Superior temporal gyrus (tissue), 1 donor: ENCODE measurements around the gene LARP1B.
A peak's percentile ranks its signal among the peaks of the same experiment; 100 is the strongest.
"Not testable (repeated sequence)": the region's sequence is repeated elsewhere in the genome, so short reads cannot be mapped to it uniquely, and the experiment has no call there.

ENCODE experiments used
- DNase-seq: peaks from one replicate; pipeline ENCODE4 v3.0.0-alpha.2; 2016; ENCODE audit errors: extremely low spot score

The LARP1B gene

DNA sequence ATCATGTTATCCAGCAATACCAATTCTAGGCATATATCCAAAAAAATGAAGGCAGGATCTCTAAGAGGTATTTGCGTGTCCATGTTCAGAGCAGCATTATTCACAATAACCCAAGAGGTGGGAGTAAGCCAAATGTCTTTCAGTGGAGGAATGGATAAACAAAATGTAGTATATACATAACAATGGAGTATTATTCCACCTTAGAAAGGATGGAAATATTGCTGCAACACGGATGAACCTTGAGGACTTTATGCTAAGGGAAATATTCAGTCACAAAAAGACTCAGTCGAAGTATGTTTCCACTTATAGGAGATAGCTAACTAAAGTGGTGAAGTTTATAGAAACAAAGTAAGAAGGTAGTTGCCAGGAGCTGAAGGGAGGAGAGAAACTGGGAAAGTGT lies 74.3 kb downstream of the LARP1B start:
- no peak for DNase-seq

DNA sequence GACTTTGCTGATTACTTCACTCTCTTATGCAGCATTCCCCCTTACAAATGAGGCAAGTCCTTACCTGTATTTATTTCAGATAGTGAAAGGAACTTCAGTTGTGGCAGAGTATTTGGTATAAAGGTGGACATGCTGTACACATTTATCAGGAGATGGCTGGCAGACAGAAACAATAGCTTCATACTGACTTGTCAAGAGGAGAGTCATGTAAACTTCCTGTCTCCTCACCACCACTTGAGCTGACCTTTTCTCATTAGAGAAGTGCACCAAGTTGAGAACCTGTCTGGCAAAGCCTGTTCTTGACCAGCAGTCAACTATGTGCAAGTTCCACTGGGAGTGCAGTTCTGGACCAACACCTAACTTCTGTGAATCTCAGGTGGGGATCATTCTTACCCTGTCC lies 80.8 kb downstream of the LARP1B start:
- no peak for DNase-seq

DNA sequence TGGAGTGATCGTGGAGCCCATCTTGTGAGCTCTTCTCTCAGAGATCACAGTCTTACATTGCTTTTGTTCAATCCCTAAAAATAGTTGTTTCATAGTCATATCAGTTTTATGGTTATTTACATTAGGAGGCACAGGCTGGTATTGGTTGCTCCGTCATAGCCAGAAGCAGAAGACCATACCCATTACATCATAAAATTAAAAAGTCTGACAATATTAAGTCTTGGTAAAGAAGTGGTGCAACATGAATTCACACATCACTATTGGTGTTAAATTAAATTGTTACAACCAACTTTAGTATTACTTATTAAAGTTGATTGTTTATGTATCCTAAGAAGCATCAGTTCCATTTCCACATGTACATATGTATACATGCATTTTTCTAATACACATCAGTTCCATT lies 84.6 kb downstream of the LARP1B start:
- no peak for DNase-seq

DNA sequence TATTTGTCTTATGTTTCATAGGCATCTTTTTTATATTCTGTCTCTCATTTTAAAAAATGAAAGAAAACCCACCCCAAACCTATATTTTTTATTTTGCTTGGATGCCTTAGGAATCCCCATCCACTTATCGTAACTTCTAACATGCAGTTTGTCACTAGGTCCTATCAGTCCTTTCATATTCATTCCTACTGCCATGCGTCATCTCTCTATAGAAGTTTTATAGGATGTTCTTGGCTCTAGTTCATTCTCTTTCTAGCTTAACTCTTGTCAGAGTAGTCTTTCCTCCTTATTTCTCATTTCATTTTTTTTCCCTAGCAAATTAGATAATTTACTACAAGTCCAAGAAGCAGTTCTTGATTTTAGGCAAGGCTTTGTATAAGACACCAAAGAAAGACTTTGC lies 92.7 kb downstream of the LARP1B start:
- DNase-seq: no peak

DNA sequence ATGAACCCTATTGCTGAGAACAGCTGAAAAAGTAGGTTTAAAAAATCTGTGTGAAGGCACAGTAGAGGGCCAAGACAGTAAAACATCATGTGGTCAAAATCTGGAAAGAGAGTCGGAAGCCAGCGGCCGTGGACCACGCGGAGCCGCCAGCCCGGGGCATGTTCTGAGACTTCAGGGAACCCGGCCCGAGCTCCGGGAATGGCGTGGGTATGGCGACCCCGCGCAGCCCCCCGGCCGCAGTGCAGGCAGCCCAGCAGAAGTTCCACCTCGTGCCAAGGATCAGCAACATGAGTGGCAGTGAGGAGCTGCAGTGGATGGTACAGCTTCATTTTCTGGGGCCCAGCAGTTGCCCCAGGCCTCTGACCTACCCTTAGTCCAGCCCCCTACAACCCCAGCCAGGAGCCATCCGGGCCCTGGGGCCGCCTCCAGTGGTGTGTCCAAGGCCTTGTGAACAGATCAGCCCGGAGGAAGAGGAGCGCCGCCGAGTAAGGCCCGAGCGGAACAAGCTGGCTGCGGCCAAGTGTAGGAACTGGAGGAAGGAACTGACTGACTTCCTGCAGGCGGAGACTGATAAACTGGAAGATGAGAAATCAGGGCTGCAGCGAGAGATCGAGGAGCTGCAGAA lies 94.2 kb downstream of the LARP1B start:
- DNase-seq: no peak

DNA sequence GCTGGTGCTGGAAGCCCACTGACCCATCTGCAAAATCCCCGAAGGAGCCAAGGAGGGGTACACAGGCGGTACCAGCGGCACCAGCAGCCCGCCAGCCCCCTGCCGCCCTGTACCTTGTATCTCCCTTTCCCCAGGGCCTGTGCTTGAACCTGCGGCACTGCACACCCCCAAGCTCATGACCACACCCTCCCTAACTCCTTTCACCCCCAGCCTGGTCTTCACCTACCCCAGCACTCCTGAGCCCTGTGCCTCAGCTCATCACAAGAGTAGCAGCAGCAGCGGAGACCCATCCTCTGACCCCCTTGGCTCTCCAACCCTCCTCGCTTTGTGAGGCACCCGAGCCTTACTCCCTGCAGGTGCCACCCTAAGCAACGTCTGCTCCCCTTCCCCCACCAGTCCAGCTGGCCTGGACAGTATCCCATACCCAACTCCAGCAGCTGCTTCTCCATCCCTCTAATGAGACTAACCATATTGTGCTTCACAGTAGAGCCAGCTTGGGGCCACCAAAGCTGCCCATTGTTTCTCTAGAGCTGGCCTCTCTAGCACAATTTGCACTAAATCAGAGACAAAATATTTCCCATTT lies 94.9 kb downstream of the LARP1B start:
- no peak for DNase-seq

DNA sequence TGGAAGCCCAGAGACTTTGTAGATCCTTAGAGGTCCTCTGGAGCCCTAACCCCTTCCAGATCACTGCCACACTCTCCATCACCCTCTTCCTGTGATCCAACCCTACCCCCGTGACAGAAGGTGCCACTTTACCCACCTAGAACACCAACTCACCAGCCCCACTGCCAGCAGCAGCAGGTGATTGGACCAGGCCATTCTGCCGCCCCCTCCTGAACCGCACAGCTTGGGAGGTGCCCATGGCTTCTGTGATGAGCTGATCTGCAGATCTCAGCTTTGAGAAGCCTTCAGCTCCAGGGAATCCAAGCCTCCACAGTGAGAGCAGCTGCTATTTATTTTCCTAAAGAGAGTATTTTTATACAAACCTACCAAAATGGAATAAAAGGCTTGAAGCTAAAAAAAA lies 95.4 kb downstream of the LARP1B start:
- DNase-seq: not testable (repeated sequence)

DNA sequence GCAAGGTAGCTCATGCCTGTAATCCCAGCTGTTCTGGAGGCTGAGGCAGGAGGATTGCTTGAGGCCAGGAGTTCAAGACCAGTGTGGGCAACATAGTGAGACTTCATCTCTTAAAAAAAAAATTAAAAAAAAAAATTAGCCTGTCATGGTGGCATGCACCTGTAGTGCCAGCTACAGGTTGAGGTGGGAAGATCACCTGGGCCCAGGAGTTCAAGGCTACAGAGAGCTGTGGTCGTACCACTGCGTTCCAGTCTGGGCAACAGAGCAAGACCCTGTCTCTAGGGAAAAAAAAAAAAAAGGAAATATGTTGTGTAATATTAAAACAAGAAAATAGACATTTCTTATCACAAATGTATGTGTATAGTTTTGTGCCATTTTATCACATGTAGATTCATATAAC lies 97.8 kb downstream of the LARP1B start:
- no peak for DNase-seq

DNA sequence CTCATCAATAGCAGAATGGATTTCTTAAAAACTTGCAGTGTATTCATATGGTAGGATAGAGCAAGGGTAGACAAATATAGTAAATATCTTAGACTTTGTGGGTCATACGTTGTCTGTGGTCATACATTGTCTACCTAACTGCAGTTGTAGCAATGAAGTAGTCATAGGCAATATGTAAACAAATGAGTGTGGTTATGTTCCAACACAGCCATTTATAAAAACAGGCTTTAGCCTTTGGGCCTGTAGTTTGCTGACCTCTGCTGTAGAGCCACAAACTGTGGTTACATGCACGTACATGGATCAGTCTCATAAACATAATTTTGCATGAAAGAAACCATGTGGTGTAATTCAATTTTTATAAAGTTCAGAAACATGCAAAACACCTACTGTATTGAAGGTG lies 98.9 kb downstream of the LARP1B start:
- DNase-seq: no peak

DNA sequence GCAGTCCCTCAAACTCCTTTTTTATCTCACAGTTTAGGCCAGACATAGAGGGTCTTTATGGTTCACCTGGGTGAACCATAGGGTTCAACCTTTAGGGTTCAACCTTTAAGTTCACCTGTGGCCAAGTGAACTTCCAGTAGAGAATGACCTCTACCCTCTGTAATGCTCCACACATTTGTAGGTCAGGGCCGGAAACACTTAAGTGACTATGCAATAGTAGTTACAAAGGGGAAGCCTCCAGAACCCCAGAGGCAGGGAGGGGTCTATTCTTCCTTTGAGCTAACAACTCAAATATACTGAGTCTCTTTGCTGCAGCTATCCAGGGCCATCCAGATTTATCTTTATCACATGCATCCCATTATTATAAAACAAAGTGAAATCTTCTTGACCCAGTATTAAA lies 100.0 kb downstream of the LARP1B start:
- DNase-seq: no peak

DNA sequence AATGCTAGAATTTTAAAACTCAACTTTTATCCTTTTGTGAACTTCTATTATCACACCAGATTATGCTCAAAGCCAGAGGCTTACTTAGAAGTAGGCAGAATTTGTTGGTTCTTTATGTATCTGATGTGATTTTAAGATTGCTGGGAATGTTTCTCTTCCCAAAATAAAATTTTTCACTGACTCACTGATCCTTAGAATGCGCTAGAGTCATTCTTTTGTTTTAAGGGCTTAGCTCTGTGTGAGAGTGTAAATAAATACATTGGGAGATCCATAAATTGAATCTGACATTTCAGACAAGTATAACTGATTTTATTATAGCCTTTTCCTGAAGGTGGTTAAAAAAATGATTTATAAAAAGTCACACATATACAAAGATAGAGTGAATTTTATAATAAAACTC lies 101.3 kb downstream of the LARP1B start:
- no peak for DNase-seq

DNA sequence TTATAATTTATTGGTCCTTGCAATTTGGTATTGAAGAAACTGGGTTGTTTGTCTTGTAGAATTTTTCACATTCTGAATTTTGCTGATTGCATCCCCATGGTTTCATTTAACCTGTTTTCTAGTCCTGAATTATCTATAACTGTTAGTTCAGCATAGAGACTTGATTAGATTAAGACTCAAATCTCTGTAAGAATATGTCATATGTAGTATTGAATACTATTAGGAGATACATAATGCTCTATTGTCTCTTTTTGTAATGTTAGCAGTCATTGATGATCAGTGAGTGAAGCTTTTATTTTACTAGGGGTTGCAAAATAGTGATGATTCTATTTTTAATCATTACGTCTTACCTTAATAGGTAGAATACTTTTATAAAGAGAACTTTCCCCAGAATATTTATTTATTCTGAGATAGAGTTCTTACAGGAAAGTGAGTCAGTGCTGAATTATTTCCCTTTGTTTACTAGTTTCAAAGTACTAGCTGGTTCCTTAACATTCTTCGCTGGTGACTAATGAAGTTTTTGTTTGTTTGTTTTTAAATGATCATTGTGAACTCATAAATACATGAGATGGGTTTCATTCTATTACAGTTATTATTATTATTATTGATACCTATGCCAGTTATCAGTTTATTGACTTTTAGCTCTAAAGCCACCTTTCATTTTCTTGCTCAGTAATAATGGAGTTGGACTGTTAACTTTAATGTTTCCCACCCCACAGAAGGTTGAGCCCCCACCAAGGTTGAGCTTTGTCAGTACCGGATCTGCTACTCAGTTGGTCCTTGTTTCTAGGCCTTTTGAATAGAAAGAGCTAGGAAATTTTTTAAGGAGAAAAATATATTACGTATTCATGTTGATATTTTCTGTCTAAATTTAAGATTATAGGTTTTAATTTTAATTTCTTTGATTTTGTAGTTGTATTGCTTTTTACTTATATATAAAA lies 102.3 kb downstream of the LARP1B start:
- DNase-seq: no peak

DNA sequence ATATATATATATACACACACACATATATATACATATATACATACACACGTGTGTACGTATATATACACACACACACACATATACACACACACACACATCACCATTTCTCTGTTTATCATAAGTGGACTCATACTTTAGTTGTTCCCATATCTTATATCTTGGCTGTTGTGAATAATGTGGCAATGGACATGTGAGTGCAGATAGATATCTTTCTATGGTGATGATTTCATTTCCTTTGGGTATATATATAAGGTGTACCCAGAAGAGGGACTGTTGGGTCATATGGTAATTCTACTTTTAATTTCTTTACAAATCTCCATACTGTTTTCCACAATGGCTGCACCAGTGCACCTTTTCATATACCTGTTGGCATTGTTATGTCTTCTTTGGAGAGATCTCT lies 105.9 kb downstream of the LARP1B start:
- no peak for DNase-seq

DNA sequence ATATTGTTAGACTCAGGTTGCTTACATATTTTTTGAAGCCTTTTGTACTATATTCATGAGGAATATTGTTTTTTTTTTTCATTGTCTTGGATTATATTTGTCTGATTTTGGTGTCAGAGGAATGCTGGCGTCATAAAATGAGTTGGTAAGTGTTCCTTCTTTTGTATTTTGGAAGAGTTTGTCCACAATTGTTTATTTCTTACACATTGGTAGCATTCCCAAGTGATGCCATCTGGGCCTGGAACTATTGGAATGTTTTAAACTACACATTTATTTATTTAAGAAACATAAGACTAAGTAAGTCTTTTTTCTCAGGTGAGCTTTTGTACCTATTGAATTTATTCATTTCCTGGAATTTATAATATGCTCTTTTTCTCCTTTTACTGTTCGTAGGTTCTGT lies 107.6 kb downstream of the LARP1B start:
- no peak for DNase-seq

DNA sequence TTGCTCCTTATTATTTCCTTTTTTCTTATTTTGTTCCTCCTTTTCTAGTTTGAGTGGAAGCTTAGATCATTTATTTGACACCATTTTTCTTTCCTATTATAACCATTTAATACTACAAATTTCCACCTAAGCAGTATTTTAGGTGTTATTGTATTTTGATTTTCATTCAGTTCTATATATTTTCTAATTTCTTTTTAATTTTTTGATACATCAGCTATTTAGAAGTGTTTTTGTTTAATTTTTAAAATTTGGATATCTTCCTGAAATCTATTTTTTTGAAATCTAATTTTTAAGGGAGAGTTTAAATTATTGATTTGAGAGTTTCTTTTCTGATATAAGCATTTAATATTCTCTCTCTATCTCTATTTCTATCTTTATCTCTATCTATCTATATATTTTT lies 108.1 kb downstream of the LARP1B start:
- no peak for DNase-seq

DNA sequence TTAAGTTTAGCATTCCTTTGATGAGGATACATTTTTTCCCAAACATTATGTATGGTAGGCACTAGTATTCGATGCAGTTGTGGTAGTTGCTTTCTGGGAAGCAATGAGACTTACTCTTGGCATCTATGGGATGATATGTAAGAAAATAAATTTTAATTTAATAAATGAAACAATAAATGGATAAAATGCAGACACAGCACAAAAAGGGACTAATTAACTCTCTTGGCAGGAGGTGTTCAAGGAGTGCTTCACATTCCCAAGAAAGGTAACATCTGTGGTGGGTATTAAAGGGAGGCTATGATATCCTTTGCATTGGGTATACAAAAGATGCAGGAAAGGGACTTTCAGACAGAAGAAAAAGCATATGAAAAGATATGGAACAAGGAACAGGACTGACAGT lies 115.5 kb downstream of the LARP1B start:
- DNase-seq: no peak

DNA sequence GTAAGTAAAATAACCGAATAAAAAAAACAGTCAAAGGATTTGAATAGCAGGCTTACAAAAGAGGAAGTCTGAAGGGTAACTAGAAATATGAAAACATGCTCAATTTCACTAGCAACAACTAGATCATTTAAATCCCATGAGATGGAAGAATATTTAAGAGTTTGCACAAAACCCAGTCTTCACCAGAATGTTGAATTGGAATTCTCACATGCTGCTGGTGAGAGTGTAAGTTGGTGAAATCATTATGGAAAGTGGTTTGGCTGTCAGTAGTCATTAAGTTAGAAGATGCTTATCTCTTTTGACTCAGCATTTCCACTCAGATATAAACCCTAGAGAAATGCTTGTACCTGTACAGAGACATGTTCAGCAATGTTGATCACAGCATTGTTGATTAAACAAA lies 116.4 kb downstream of the LARP1B start:
- DNase-seq: no peak

DNA sequence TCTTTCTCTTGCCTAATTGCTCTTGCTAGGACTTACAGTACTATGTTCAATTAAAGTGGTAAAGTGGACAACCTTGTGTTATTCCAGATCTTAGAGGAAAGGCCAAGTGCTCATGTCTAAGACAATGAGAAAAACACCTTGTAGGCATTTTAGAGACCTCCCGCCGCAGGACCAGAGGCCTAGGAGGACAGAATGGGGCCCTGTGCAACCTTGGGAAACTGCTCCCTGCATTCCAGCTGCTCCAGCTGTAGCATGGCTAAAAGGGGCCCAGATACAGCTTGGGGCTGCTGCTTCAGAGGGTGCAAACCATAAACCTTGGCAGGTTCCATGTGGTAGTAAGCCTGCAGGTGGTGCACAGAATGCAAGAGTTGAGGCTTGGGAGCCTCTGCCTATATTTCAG lies 125.5 kb downstream of the LARP1B start:
- no peak for DNase-seq

DNA sequence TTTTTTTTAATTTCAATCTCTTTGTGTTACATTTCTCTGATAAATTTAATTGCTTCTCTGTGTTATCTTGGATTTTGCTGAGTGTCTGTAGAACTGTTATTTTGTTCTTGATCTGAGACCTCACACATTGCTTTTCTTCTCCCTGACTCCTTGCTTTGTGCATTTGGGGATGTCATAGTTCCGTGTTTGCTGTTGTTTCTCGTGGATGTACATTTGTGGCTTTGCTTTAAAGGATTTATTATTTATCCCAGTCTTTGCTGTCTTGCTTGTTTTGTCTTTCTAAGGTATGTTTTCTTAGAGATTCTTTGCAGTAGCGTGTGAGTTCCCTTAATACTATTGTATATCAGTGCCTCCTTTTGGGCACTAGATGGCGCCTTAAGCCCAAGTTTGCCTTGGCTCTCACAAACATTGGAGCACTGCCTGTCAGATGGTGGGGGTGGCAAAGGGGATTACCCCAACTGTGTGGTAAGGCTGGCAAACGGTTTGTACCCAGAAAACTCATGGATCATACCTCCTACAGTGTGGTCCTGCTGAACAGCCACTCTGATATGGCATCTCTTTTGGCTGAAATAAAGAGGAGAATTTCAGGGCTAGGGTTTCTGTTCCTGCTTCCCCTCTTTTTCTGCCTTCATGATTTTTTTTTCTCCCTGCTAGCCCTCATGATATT lies 130.1 kb downstream of the LARP1B start:
- peak; percentile 86 for DNase-seq

DNA sequence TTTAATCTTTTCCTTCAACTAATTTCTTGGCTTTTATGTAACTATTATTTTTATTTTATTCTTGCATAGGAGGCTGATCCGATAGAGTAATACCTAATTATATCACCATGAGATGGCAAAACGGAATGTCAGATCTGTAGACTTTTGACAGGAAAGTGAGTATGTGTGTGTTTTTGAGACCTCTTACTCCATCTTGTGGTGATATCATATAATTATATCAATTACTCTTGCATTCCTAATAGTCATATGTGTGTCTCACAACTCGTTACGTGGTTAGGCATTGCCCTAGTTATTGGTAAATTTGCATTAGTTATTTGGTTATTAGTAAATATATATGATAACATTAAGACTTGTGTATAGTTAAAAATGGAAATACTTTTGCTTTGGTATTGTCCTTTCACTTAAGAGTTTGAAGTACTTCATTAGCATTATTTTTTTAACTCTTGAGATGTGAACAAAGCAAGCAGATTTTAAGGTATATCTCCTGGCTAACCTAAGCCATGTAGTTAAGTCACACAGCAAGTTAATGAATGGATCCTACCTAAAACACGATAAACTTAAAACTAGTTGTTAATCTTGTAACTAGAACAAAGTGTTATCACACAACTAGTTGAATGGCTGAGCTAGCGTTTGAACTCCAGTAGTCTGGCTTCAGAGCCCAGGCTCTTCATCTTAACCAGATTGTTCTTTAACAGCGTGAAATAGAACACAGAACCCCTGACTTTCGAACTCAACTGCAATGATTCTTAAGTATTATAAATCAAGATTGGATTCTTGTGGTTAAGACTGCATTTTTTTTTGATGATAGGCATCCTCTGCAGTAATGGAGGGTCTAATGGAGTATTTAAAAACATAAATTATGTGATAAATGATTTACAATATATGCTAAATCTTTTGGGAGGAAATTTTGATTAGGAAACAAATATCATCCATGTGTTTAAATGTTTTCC lies 159.4 kb downstream of the LARP1B start:
- DNase-seq: peak; percentile 54

DNA sequence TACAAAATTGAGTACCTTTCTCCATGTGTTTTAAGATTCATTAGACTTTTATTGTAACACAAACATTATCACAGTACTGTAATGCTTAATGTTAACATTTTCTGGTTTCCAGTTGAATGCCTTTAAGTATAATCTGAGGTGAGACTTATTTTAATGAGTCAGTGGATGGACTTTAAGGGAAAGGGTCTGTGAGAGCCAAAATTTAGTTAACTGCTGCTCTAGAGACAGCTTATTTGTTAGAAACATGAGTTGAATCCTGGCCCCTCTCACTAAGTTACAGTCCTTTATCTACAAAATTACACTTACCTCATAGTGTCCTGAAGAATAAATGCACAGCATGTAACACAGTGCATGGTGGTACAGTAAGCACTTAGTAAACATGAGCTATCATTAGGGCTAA lies 160.5 kb downstream of the LARP1B start:
- no peak for DNase-seq
